ENCODE data around the gene MED16.
"Not testable (repeated sequence)": the region's sequence is repeated elsewhere in the genome, so short reads cannot be mapped to it uniquely, and the experiment has no call there.

The MED16 gene

GRCh38 chr19:855566-856120, 37.3 kb downstream of the MED16 start:
- Mint-ChIP-seq H3K36me3 (ENCODE audit: low read depth) (no peaks in the 10 kb centered on the region), H3K9me3 (no peaks in the 10 kb centered on the region), H3K4me1 (no peaks in the 10 kb centered on the region), H3K27ac (no peak overlapping the region), H3K27me3 (ENCODE audit: low read depth) (peaks cover 23% of the 10 kb centered on the region), H3K4me3 (no peak overlapping the region)
- no peak for TF ChIP-seq CTCF (IDR thresholded peaks at IDR 0.05; ENCODE audit: unreplicated experiment in 3 of 3)

DNA sequence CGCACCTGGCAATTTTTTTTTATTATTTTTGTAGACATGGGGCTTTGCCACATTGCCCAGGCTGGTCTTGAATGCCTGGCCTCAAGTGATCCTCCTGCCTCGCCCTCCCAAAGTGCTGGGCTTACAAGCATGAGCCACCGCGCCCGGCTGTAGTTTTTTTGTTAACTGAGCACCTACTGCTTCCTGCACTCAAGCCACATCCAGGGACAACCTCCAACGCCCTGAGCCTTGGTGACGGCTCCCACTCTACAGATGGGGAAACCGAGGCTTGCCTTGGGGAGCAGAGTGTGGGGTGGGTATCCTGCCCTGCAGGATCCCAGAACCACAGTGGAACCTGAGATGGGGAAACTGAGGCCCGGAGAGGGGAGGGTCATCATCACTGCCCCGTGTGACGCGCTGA, 37.8 kb downstream of the MED16 start:
- H3K27me3 Mint-ChIP-seq (ENCODE audit: low read depth) = peaks cover 23% of the 10 kb centered on the region
- H3K9me3 Mint-ChIP-seq = no peaks in the 10 kb centered on the region
- H3K4me3 Mint-ChIP-seq = no peak overlapping the region
- H3K36me3 Mint-ChIP-seq (ENCODE audit: low read depth) = no peaks in the 10 kb centered on the region
- H3K4me1 Mint-ChIP-seq = no peaks in the 10 kb centered on the region
- H3K27ac Mint-ChIP-seq = no peak overlapping the region
- no peak for TF ChIP-seq CTCF (IDR thresholded peaks at IDR 0.05; ENCODE audit: unreplicated experiment in 3 of 3)

DNA sequence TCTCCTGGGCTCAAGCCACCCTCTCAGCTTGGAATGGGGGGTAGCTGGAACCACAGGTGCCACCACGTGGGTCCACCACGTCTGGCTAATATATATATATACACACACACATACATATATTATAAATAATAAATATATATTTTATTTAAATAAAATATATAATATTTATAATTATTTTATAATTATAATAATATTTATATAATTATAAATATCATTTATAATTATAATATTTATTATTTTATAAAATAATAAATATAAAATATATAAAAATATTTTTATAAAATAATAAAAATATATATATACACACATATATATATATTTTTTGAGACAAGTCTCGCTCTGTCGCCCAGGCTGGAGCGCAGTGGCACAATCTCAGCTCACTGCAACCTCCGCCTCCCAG, 38.4 kb downstream of the MED16 start:
- Mint-ChIP-seq H3K36me3 (ENCODE audit: low read depth) (no peaks in the 10 kb centered on the region), H3K27me3 (ENCODE audit: low read depth) (peaks cover 17% of the 10 kb centered on the region), H3K4me1 (no peaks in the 10 kb centered on the region), H3K27ac (no peak overlapping the region), H3K4me3 (no peak overlapping the region), H3K9me3 (no peaks in the 10 kb centered on the region)
- TF ChIP-seq CTCF (IDR thresholded peaks at IDR 0.05; ENCODE audit: unreplicated experiment in 3 of 3) = no peak

- not testable (repeated sequence) for H3K9me3 Mint-ChIP-seq; H3K36me3 Mint-ChIP-seq (ENCODE audit: low read depth); H3K4me1 Mint-ChIP-seq; H3K4me3 Mint-ChIP-seq; H3K27ac Mint-ChIP-seq
- H3K27me3 Mint-ChIP-seq (ENCODE audit: low read depth) = peaks cover 18% of the 10 kb centered on the region
Observed at GRCh38 chr19:853614-854220, 39.3 kb downstream of the MED16 start.

DNA sequence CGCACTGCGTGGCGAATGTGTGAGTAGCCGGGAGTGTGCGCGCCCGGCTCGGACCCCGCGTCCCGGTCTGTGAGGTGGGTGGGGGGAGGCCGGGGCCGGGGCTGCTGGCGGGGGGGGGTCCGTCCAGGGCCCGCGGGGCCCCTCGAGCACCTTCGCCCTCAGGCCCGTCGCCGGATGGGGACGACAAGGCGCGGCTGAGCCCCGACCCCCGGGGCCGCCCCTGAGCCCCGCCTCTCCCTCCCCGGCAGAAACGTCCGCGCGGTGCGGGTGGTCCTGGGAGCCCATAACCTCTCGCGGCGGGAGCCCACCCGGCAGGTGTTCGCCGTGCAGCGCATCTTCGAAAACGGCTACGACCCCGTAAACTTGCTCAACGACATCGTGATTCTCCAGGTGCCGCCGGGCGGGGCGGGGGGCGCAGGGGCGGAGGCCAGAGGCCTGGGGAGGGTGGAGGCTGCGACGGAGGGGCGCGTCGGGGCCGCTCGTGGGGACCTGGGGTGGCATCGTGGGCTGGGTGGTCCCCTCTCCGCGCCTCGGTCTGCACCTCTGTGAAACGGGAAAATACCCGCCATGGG, 39.9 kb downstream of the MED16 start:
- Mint-ChIP-seq H3K4me3 (no peak overlapping the region), H3K4me1 (no peaks in the 10 kb centered on the region), H3K36me3 (ENCODE audit: low read depth) (no peaks in the 10 kb centered on the region), H3K27ac (no peak overlapping the region), H3K9me3 (no peaks in the 10 kb centered on the region), H3K27me3 (ENCODE audit: low read depth) (peaks cover 17% of the 10 kb centered on the region)
- no peak for TF ChIP-seq CTCF (IDR thresholded peaks at IDR 0.05; ENCODE audit: unreplicated experiment in 3 of 3)

DNA sequence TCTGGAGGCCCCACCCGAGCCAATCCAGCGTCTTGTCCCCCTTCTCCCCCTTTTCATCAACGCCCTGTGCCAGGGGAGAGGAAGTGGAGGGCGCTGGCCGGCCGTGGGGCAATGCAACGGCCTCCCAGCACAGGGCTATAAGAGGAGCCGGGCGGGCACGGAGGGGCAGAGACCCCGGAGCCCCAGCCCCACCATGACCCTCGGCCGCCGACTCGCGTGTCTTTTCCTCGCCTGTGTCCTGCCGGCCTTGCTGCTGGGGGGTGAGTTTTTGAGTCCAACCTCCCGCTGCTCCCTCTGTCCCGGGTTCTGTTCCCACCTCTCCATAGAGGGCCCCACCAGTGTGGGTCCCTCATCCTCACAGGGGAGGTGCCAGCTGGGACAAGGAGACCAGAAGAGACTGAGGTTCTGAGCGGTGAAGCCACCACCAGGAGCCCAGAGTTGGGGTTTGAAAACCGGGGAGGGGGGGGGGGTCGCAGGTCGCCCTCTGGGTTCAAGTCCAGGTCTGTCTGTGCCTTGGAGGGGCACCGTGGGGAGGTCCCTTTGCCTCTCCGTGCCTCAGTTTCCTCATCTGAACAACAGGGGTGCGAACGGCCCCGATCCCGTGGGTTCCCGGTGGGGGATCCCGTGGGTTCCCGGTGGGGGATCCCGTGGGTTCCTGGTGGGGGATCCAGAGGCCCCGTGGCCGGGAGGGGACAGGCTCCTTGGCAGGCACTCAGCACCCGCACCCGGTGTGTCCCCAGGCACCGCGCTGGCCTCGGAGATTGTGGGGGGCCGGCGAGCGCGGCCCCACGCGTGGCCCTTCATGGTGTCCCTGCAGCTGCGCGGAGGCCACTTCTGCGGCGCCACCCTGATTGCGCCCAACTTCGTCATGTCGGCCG, 40.6 kb downstream of the MED16 start, which contains the start of gene ELANE:
ELANE (plus strand) TSS at position 168 of the 878 bp plus-strand sequence; CDS start at position 194, 26 bp downstream.
- TF ChIP-seq CTCF (IDR thresholded peaks at IDR 0.05; ENCODE audit: unreplicated experiment in 3 of 3) = no peak
- peaks cover 10% of the 10 kb centered on the region for H3K27me3 Mint-ChIP-seq (ENCODE audit: low read depth)
- H3K9me3 Mint-ChIP-seq = no peaks in the 10 kb centered on the region
- no peak within 1 kb of the TSS for H3K4me3 Mint-ChIP-seq
- no peaks in the 10 kb centered on the region for H3K36me3 Mint-ChIP-seq (ENCODE audit: low read depth)
- no peaks in the 10 kb centered on the region for H3K4me1 Mint-ChIP-seq
- no peak within 1 kb of the TSS for H3K27ac Mint-ChIP-seq
